HEK293 (cell line): ENCODE measurements around the gene VEGFA.

Experiments used
- BCL6B ChIP-seq: fragments of 450-650 bp; formaldehyde crosslinking; IDR thresholded peaks from 2 replicates; pipeline ENCODE4 v1.5.1; 2017; ENCODE audit warnings: missing biosample characterization, missing genetic modification characterization
- MEIS1 ChIP-seq: sonication (generic); formaldehyde crosslinking; IDR thresholded peaks from 2 replicates; pipeline ENCODE4 v1.8.1; 2022; ENCODE audit warnings: missing genetic modification reagents, mild to moderate bottlenecking, borderline replicate concordance
- RBAK ChIP-seq: fragments of 450-650 bp; formaldehyde crosslinking; IDR thresholded peaks from 2 replicates; pipeline ENCODE4 v1.5.1; 2016; ENCODE audit warnings: missing biosample characterization, missing genetic modification characterization
- REPIN1 ChIP-seq: fragments of 450-650 bp; formaldehyde crosslinking; IDR thresholded peaks from 2 replicates; pipeline ENCODE4 v1.5.1; 2017; ENCODE audit warnings: missing biosample characterization, missing genetic modification characterization, low read depth
- SP3 ChIP-seq: fragments of 450-650 bp; formaldehyde crosslinking; IDR thresholded peaks from 2 replicates; pipeline ENCODE4 v1.5.1; 2016; ENCODE audit warnings: missing biosample characterization, missing genetic modification characterization
- YY2 ChIP-seq: fragments of 450-650 bp; formaldehyde crosslinking; IDR thresholded peaks from 2 replicates; pipeline ENCODE4 v1.5.1; 2016; ENCODE audit warnings: missing biosample characterization, missing genetic modification characterization
- ZBTB11 ChIP-seq: fragments of 450-650 bp; formaldehyde crosslinking; conservative IDR thresholded peaks from 2 replicates; pipeline ENCODE4 v1.5.1; 2016; ENCODE audit warnings: low read depth, missing biosample characterization, missing genetic modification characterization
- ZBTB17 ChIP-seq: fragments of 450-650 bp; formaldehyde crosslinking; IDR thresholded peaks from 2 replicates; pipeline ENCODE4 v1.5.1; 2016; ENCODE audit warnings: missing biosample characterization, missing genetic modification characterization
- ZNF112 ChIP-seq: fragments of 450-650 bp; formaldehyde crosslinking; IDR thresholded peaks from 2 replicates; pipeline ENCODE4 v1.5.0; 2017; ENCODE audit warnings: missing biosample characterization, missing genetic modification characterization
- ZNF146 ChIP-seq: fragments of 450-650 bp; formaldehyde crosslinking; IDR thresholded peaks from 2 replicates; pipeline ENCODE4 v1.5.1; 2016; ENCODE audit warnings: missing biosample characterization, missing genetic modification characterization
- ZNF155 ChIP-seq: fragments of 450-650 bp; formaldehyde crosslinking; IDR thresholded peaks from 2 replicates; pipeline ENCODE4 v1.5.1; 2016; ENCODE audit warnings: missing biosample characterization, missing genetic modification characterization
- ZNF174 ChIP-seq: fragments of 450-650 bp; formaldehyde crosslinking; IDR thresholded peaks from 2 replicates; pipeline ENCODE4 v1.5.0; 2017; ENCODE audit warnings: missing biosample characterization, mild to moderate bottlenecking, missing genetic modification characterization
- ZNF214 ChIP-seq: fragments of 450-650 bp; formaldehyde crosslinking; IDR thresholded peaks from 2 replicates; pipeline ENCODE4 v1.5.1; 2017; ENCODE audit warnings: missing biosample characterization, mild to moderate bottlenecking, missing genetic modification characterization, borderline replicate concordance
- ZNF24 ChIP-seq: fragments of 450-650 bp; formaldehyde crosslinking; IDR thresholded peaks from 2 replicates; pipeline ENCODE4 v1.5.1; 2016; ENCODE audit warnings: missing biosample characterization, missing genetic modification characterization
- ZNF26 ChIP-seq: fragments of 450-650 bp; formaldehyde crosslinking; IDR thresholded peaks from 2 replicates; pipeline ENCODE4 v1.5.1; 2016; ENCODE audit warnings: missing biosample characterization, missing genetic modification characterization
- ZNF266 ChIP-seq: fragments of 450-650 bp; formaldehyde crosslinking; IDR thresholded peaks from 2 replicates; pipeline ENCODE4 v1.5.1; 2016; ENCODE audit warnings: missing biosample characterization, missing genetic modification characterization, low read depth
- ZNF311 ChIP-seq: fragments of 450-650 bp; formaldehyde crosslinking; IDR thresholded peaks from 2 replicates; pipeline ENCODE4 v1.5.1; 2017; ENCODE audit warnings: missing biosample characterization, missing genetic modification characterization, borderline replicate concordance
- ZNF391 ChIP-seq: fragments of 450-650 bp; formaldehyde crosslinking; IDR thresholded peaks from 2 replicates; pipeline ENCODE4 v1.5.1; 2016; ENCODE audit warnings: low read depth, missing biosample characterization, missing genetic modification characterization, borderline replicate concordance
- ZNF416 ChIP-seq: fragments of 450-650 bp; formaldehyde crosslinking; IDR thresholded peaks from 2 replicates; pipeline ENCODE4 v1.5.1; 2016; ENCODE audit warnings: missing biosample characterization, missing genetic modification characterization
- ZNF623 ChIP-seq: fragments of 450-650 bp; formaldehyde crosslinking; IDR thresholded peaks from 2 replicates; pipeline ENCODE4 v1.5.1; 2016; ENCODE audit warnings: missing biosample characterization, missing genetic modification characterization
- ZNF777 ChIP-seq: fragments of 450-650 bp; formaldehyde crosslinking; IDR thresholded peaks from 2 replicates; pipeline ENCODE4 v1.5.1; 2017; ENCODE audit warnings: missing biosample characterization, missing genetic modification characterization, borderline replicate concordance
- ZSCAN5A ChIP-seq: fragments of 450-650 bp; formaldehyde crosslinking; IDR thresholded peaks from 2 replicates; pipeline ENCODE4 v1.5.1; 2016; ENCODE audit warnings: missing biosample characterization, missing genetic modification characterization
- TF ChIP-seq, protein P1 (sequence below): IDR thresholded peaks from 2 replicates; pipeline ENCODE4 v1.6.1; 2011; ENCODE audit warnings: mild to moderate bottlenecking, low read depth, low read length, borderline replicate concordance
- TF ChIP-seq, protein P2 (sequence below): fragments of 450-650 bp; formaldehyde crosslinking; IDR thresholded peaks from 2 replicates; pipeline ENCODE4; 2016; ENCODE audit warnings: missing biosample characterization, missing genetic modification characterization
- TF ChIP-seq, protein P3 (sequence below): fragments of 450-650 bp; formaldehyde crosslinking; IDR thresholded peaks from 2 replicates; pipeline ENCODE4 v1.5.1; 2017; ENCODE audit warnings: missing biosample characterization, missing genetic modification characterization
- TF ChIP-seq, protein P4 (sequence below): fragments of 450-650 bp; IDR thresholded peaks from 2 replicates; pipeline ENCODE4 v1.5.1; 2018; ENCODE audit warnings: missing biosample characterization, mild to moderate bottlenecking, missing genetic modification characterization

Gene VEGFA

GRCh38 chr6:43773050-43773979 is 3.3 kb downstream of the VEGFA start (continued):
- TF ChIP-seq ZNF174 (tag by site-specific recombination) = no peak
- TF ChIP-seq ZNF266 (tag by site-specific recombination) = no peak
- no peak for TF ChIP-seq YY2 (tag by site-specific recombination)
- TF ChIP-seq ZNF214 (tag by site-specific recombination) = no peak
- no peak for TF ChIP-seq RBAK
- no peak for TF ChIP-seq ZNF416
- TF ChIP-seq MEIS1 (CRISPR knock-in tag) = no peak
- no peak for TF ChIP-seq ZNF26
- TF ChIP-seq, protein P1, sequence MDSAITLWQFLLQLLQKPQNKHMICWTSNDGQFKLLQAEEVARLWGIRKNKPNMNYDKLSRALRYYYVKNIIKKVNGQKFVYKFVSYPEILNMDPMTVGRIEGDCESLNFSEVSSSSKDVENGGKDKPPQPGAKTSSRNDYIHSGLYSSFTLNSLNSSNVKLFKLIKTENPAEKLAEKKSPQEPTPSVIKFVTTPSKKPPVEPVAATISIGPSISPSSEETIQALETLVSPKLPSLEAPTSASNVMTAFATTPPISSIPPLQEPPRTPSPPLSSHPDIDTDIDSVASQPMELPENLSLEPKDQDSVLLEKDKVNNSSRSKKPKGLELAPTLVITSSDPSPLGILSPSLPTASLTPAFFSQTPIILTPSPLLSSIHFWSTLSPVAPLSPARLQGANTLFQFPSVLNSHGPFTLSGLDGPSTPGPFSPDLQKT = no peak
- peak; percentile 39; the same call in 1 of the 2 replicates for TF ChIP-seq SP3
- TF ChIP-seq, protein P2, sequence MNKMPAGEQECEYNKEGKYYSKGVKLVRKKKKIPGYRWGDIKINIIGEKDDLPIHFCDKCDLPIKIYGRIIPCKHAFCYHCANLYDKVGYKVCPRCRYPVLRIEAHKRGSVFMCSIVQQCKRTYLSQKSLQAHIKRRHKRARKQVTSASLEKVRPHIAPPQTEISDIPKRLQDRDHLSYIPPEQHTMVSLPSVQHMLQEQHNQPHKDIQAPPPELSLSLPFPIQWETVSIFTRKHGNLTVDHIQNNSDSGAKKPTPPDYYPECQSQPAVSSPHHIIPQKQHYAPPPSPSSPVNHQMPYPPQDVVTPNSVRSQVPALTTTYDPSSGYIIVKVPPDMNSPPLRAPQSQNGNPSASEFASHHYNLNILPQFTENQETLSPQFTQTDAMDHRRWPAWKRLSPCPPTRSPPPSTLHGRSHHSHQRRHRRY = no peak
- no peak for TF ChIP-seq ZNF24 (tag by site-specific recombination)
- TF ChIP-seq ZNF777 (tag by site-specific recombination) = no peak
- no peak for TF ChIP-seq ZNF311 (tag by site-specific recombination)
- TF ChIP-seq ZNF391 = no peak
- no peak for TF ChIP-seq BCL6B (tag by site-specific recombination)
- peak; percentile 29; the same call in 1 of the 2 replicates for TF ChIP-seq ZBTB17
- no peak for TF ChIP-seq REPIN1 (tag by site-specific recombination)
- TF ChIP-seq, protein P3, sequence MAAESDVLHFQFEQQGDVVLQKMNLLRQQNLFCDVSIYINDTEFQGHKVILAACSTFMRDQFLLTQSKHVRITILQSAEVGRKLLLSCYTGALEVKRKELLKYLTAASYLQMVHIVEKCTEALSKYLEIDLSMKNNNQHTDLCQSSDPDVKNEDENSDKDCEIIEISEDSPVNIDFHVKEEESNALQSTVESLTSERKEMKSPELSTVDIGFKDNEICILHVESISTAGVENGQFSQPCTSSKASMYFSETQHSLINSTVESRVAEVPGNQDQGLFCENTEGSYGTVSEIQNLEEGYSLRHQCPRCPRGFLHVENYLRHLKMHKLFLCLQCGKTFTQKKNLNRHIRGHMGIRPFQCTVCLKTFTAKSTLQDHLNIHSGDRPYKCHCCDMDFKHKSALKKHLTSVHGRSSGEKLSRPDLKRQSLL = no peak
- no peak for TF ChIP-seq ZNF623 (tag by site-specific recombination)
- TF ChIP-seq ZNF146 (tag by site-specific recombination) = no peak
- TF ChIP-seq ZNF112 (tag by site-specific recombination) = no peak
- TF ChIP-seq ZSCAN5A (tag by site-specific recombination) = no peak
- TF ChIP-seq ZBTB11 (tag by site-specific recombination) = no peak
- TF ChIP-seq, protein P4, sequence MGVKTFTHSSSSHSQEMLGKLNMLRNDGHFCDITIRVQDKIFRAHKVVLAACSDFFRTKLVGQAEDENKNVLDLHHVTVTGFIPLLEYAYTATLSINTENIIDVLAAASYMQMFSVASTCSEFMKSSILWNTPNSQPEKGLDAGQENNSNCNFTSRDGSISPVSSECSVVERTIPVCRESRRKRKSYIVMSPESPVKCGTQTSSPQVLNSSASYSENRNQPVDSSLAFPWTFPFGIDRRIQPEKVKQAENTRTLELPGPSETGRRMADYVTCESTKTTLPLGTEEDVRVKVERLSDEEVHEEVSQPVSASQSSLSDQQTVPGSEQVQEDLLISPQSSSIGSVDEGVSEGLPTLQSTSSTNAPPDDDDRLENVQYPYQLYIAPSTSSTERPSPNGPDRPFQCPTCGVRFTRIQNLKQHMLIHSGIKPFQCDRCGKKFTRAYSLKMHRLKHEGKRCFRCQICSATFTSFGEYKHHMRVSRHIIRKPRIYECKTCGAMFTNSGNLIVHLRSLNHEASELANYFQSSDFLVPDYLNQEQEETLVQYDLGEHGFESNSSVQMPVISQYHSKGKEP = no peak
- no peak for TF ChIP-seq ZNF155
